ENCODE measurements around the gene KIF3B. TPM values are rescaled to one million over a fixed set of nuclear protein-coding genes. Genes with fewer than 3 reads are reported as not detected.

KIF3B gene
- total and polyA plus RNA-seq, 2 of the 13 experiments (the other 11 are each of a cell fraction or from before 2014, with no cell fraction given): 23.6 to 28.8 TPM

DNA sequence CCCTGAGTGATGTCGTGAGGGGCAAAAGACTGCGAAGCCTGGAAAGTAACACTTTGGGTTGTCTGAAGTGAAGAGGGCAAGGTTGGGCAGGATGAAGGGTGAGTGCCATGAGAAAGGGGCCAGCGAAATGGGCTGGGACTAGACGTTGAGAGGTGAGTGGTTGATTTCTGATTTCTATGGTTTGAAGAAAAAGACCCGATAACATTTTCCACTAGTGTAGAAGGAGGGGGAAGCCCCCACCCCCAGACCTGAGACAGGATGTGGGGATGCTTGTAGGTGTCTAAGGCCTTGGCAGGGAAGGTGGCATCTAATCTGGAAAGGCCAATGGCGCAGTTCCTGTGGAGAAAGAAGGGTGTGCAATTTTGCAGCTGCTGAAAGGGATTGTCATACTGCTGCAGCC, 25.3 kb upstream of the KIF3B start:
- ChIA-PET POLR2A (no interaction called here), CTCF (ENCODE audit: low intra/inter-chr PET ratio, low total read pairs) (no interaction called here)
- in situ Hi-C loops (cut with HindIII; ENCODE audit: extremely low pct_ligation_motif_present, low pct_unique_long_range_greater_than_20kb): no loop called here

More for the DNA sequence above, 25.3 kb upstream of the KIF3B start:
- peaks cover 46% of the 10 kb centered on the region for H3K4me1 ChIP-seq (ENCODE audit: insufficient read depth, low read length)
- H4K20me1 ChIP-seq (ENCODE audit: insufficient read depth, low read length): no peaks in the 10 kb centered on the region
- no peak overlapping the region for H3K4me2 ChIP-seq (ENCODE audit: low read depth, low read length)
- H3K4me3 ChIP-seq (replicated peaks in 1 of 3; ENCODE audit: insufficient read depth in 1 of 3, low read depth in 2 of 3, low read length in 3 of 3): no peak overlapping the region
- H2AFZ ChIP-seq (ENCODE audit: low read length): no peak overlapping the region
- no peak overlapping the region for H3K27ac ChIP-seq (ENCODE audit: extremely low read length, insufficient read depth, low read length)
- H3K36me3 ChIP-seq (replicated peaks in 1 of 2; ENCODE audit: control insufficient read depth in 1 of 2, insufficient read depth in 2 of 2, low read length in 2 of 2): no peaks in the 10 kb centered on the region
- FAIRE-seq (no peak), ATAC-seq (no peak), DNase-seq (ENCODE audit: low spot score) (no peak)
- BruUV-seq (replicated peaks): no TSS peak
- H3K27me3 ChIP-seq (ENCODE audit: control insufficient read depth in 1 of 2, insufficient read depth in 2 of 2, low read length in 2 of 2): no peaks in the 10 kb centered on the region
- no peak for TF ChIP-seq NKX3-1 (CRISPR knock-in tag; IDR thresholded peaks at IDR 0.05)
- TF ChIP-seq TMF1 (CRISPR knock-in tag; IDR thresholded peaks at IDR 0.05; ENCODE audit: low read depth): no peak
- no peak for TF ChIP-seq LCORL (IDR thresholded peaks at IDR 0.05)
- no peak for TF ChIP-seq LCORL (CRISPR knock-in tag; IDR thresholded peaks at IDR 0.05)
- TF ChIP-seq, protein P1, sequence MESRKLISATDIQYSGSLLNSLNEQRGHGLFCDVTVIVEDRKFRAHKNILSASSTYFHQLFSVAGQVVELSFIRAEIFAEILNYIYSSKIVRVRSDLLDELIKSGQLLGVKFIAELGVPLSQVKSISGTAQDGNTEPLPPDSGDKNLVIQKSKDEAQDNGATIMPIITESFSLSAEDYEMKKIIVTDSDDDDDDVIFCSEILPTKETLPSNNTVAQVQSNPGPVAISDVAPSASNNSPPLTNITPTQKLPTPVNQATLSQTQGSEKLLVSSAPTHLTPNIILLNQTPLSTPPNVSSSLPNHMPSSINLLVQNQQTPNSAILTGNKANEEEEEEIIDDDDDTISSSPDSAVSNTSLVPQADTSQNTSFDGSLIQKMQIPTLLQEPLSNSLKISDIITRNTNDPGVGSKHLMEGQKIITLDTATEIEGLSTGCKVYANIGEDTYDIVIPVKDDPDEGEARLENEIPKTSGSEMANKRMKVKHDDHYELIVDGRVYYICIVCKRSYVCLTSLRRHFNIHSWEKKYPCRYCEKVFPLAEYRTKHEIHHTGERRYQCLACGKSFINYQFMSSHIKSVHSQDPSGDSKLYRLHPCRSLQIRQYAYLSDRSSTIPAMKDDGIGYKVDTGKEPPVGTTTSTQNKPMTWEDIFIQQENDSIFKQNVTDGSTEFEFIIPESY (CRISPR knock-in tag; IDR thresholded peaks at IDR 0.05): no peak
- no peak for TF ChIP-seq SIN3B (IDR thresholded peaks at IDR 0.05; ENCODE audit: low read length)
- TF ChIP-seq ZNF83 (CRISPR knock-in tag; IDR thresholded peaks at IDR 0.05; ENCODE audit: borderline replicate concordance): no peak
- no peak for TF ChIP-seq MBD4 (IDR thresholded peaks at IDR 0.05; ENCODE audit: borderline replicate concordance, low read length)
- TF ChIP-seq ZNF883 (CRISPR knock-in tag; IDR thresholded peaks at IDR 0.05; ENCODE audit: not compliant biosample characterization): no peak
- TF ChIP-seq ZNF451 (CRISPR knock-in tag; IDR thresholded peaks at IDR 0.05): no peak
- TF ChIP-seq, protein P2, sequence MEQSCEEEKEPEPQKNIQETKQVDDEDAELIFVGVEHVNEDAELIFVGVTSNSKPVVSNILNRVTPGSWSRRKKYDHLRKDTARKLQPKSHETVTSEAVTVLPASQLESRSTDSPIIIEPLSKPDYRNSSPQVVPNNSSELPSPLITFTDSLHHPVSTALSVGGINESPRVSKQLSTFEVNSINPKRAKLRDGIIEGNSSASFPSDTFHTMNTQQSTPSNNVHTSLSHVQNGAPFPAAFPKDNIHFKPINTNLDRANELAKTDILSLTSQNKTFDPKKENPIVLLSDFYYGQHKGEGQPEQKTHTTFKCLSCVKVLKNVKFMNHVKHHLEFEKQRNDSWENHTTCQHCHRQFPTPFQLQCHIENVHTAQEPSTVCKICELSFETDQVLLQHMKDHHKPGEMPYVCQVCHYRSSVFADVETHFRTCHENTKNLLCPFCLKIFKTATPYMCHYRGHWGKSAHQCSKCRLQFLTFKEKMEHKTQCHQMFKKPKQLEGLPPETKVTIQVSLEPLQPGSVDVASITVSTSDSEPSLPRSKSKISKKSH (CRISPR knock-in tag; IDR thresholded peaks at IDR 0.05; ENCODE audit: borderline replicate concordance): no peak
- TF ChIP-seq HES4 (CRISPR knock-in tag; IDR thresholded peaks at IDR 0.05; ENCODE audit: borderline replicate concordance): no peak
- TF ChIP-seq ZNF468 (CRISPR knock-in tag; IDR thresholded peaks at IDR 0.05): no peak
- no peak for TF ChIP-seq RFX3 (CRISPR knock-in tag; IDR thresholded peaks at IDR 0.05)
- TF ChIP-seq ZNF569 (CRISPR knock-in tag; IDR thresholded peaks at IDR 0.05; ENCODE audit: borderline replicate concordance): no peak
- intact Hi-C loops (cut with micrococcal nuclease; ENCODE audit: unreplicated experiment): no loop called here
- H3K79me2 ChIP-seq (ENCODE audit: insufficient read depth, low read length): no peaks in the 10 kb centered on the region
- H3K9me3 ChIP-seq (ENCODE audit: low read length): no peaks in the 10 kb centered on the region
- no peak overlapping the region for H3K9ac ChIP-seq (ENCODE audit: insufficient read depth, low read depth, low read length)
- WGBS (ENCODE audit: low lambda C conversion rate): 81% methylated on average over 6 of the region's 6 CpGs
